Upper lobe of right lung (tissue), 1 donor: Measurements from ENCODE around the gene HRAS. TPM values are rescaled to one million over a fixed set of nuclear protein-coding genes. Genes with fewer than 3 reads are reported as not detected.

Experiments
- ATAC-seq: fragments of 200-7000 bp; cut with Tn5 transposase; one replicate; pipeline ENCODE4 v1.9.1; 2020; ENCODE audit warnings: mild to moderate bottlenecking, moderate library complexity
- DNase-seq: peaks from one replicate; pipeline ENCODE4 v3.0.0-alpha.2; 2020
- H3K27ac ChIP-seq: fragments of 200-600 bp; one replicate; pipeline ENCODE4 v1.8.0; 2022
- H3K27me3 ChIP-seq: fragments of 200-600 bp; one replicate; pipeline ENCODE4 v1.8.0; 2022; ENCODE audit warnings: mild to moderate bottlenecking
- H3K36me3 ChIP-seq: fragments of 200-600 bp; one replicate; pipeline ENCODE4 v1.8.0; 2022
- H3K4me1 ChIP-seq: fragments of 200-600 bp; one replicate; pipeline ENCODE4 v1.8.0; 2022
- H3K4me3 ChIP-seq: fragments of 200-600 bp; one replicate; pipeline ENCODE4 v1.8.0; 2022; ENCODE audit warnings: mild to moderate bottlenecking
- H3K9me3 ChIP-seq: fragments of 200-600 bp; one replicate; pipeline ENCODE4 v1.8.0; 2022
- intact Hi-C: fragments of 100-400 bp; cut with DNase I; formaldehyde crosslinking; loops from one replicate; pipeline ENCODE4 v1.11.0; 2022
- total RNA-seq: library from RNA; stranded (reverse); fragmentation: NEBNext Ultra II Directional; extraction: Animal tissue kit (Norgen Biotek cat#: 25700); gene quantifications from one replicate; pipeline ENCODE4 v1.2.1, GENCODE V29; 2021
- TF ChIP-seq, protein P1 (sequence below): fragments of 200-600 bp; IDR thresholded peaks from one replicate; pipeline ENCODE4 v1.8.0; 2022; ENCODE audit warnings: antibody characterized with exemption
- donor health status: DM: no; HTN: yes; CAD: no; lungs with severe emphysema.

Gene HRAS
- total RNA-seq, 1 donor from 2014 or later, result 55.5 TPM

DNA sequence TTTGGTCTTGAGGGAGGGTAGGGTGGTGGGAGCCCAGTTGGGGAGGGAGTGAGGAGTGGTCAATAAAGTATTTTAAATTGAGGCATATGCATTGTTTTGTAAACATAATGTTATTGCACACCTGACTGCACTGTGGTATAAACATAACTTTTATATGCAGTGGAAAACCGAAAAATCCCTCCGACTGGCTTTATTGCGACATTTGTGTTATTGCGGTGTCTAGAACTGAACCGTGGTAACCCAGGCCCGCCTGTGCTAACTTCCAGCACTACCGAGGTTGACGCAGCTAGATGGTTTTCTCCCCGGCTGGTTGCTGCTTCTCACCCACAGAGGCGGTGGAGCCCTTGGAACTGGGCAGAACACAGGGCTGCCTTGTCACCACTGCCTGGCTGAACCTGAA is 20.8 kb downstream of the HRAS start:
- ATAC-seq (no peak), DNase-seq (no peak)
- Histone ChIP-seq H3K36me3 (peaks cover 9% of the 10 kb centered on the region), H3K4me3 (no peak overlapping the region), H3K27me3 (no peaks in the 10 kb centered on the region), H3K4me1 (no peaks in the 10 kb centered on the region), H3K9me3 (no peaks in the 10 kb centered on the region), H3K27ac (no peak overlapping the region)
- intact Hi-C loops, result no loop called here
- TF ChIP-seq, protein P1, sequence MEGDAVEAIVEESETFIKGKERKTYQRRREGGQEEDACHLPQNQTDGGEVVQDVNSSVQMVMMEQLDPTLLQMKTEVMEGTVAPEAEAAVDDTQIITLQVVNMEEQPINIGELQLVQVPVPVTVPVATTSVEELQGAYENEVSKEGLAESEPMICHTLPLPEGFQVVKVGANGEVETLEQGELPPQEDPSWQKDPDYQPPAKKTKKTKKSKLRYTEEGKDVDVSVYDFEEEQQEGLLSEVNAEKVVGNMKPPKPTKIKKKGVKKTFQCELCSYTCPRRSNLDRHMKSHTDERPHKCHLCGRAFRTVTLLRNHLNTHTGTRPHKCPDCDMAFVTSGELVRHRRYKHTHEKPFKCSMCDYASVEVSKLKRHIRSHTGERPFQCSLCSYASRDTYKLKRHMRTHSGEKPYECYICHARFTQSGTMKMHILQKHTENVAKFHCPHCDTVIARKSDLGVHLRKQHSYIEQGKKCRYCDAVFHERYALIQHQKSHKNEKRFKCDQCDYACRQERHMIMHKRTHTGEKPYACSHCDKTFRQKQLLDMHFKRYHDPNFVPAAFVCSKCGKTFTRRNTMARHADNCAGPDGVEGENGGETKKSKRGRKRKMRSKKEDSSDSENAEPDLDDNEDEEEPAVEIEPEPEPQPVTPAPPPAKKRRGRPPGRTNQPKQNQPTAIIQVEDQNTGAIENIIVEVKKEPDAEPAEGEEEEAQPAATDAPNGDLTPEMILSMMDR, result no peak

DNA sequence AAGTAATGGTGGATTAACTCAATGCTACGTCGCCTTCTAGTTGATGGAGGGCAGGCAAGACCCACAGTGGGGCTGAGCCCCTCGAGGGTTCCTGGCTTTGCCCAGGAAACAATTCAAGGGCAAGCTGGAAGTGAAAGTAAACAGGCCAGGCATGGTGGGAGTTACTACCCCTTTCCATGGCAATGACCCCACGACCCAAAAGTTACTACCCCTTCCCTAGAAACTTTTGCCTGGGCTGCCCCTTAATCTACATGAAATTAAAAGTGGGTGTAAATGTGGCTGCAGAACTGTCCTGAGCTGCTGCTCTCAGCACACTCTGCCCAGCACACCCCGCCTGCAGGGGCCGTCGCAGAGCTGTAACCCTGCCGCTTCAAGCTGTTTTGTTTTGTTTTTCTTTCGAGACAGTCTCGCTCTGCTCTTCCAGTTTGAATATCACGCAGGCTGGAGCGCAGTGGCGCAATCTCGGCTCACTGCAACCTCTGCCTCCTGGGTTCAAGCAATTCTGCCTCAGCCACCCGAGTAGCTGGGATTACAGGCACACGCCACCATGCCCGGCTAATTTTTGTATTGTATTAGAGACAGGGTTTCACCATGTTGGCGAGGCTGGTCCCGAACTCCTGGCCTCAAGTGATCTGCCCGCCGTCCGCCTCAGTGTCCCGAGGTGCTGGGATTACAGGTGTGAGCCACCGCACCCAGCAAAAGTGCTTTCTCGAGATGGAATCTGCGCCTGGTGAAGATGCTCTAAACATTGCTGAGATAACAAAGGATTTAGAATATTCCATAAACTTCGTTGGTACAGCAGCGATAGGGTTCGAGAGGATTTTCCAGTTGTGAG is 22.4 kb downstream of the HRAS start:
- TF ChIP-seq, protein P1, result no peak
- intact Hi-C loops, result no loop called here
- ATAC-seq, result peak; percentile 66
- no peak overlapping the region for H3K27ac ChIP-seq
- peaks cover 3% of the 10 kb centered on the region for H3K4me1 ChIP-seq
- peaks cover 18% of the 10 kb centered on the region for H3K36me3 ChIP-seq
- no peak for DNase-seq
- no peak overlapping the region for H3K4me3 ChIP-seq
- no peaks in the 10 kb centered on the region for H3K27me3 ChIP-seq
- no peaks in the 10 kb centered on the region for H3K9me3 ChIP-seq

DNA sequence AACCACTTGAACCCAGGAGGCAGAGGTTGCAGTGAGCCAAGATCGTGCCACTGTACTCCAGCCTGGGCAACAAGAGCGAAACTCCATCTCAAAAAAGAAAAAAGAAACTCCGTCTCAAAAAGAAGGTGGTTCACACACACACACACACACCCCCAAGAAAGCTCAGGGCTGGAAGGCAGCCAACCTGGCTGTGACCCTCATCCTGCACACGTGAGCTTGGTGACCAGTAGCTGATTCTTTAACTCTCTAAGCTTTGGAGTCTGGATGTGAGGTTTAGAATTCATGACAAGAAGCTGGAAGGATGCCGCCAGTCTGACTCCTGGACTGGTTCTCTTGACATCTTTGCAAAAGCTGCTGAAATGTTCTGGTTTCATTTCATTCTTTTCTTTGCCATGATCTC is 26.4 kb downstream of the HRAS start:
- DNase-seq, result no peak

DNA sequence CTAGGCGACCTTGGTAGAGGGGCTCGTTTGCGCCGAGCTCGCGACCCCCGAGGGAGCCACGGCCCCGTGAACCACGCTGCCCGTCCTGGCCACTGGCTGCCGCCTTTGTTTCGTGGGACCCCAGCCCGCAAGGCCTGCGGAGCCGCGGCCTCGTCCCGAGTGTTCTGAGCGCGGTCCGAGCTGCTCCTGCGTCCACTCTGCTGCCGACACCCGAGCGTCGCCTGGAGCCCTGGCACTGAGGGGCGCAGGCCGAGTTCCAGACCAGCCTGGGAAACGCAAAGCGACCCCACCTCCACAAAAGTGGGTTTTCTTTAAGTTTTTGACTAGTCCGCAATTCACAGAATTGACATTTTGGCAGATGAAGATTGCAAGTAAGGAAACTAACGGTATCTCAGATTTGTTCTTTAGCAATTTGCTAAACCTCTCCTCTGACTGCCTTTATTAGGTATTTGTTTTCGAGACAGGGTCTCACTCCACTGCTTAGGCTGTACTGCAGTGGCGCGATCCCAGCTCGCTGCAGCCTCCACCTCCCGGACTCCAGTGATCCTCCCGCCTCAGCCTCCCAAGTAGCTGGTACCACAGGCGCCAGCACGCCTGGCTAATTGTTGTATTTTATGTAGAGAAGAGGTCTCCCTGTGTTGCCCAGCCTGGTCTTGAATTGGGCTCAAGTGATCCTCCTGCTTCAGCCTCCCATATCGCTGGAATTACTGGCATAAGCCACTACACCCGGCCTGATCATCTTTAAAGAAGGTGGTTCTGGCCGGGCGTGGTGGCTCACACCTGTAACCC is 27.5 kb downstream of the HRAS start:
- DNase-seq (no peak), ATAC-seq (no peak)
- peak overlapping the region; percentile 88 for H3K4me3 ChIP-seq
- peak overlapping the region; percentile 70 for H3K27ac ChIP-seq
- no peaks in the 10 kb centered on the region for H3K9me3 ChIP-seq
- H3K36me3 ChIP-seq, result peaks cover 18% of the 10 kb centered on the region
- intact Hi-C loops, result no loop called here
- no peaks in the 10 kb centered on the region for H3K27me3 ChIP-seq
- H3K4me1 ChIP-seq, result peaks cover 36% of the 10 kb centered on the region
- TF ChIP-seq, protein P1, result no peak

More for the DNA sequence above, 26.4 kb downstream of the HRAS start:
- no peak for ATAC-seq
- H3K9me3 ChIP-seq, result no peaks in the 10 kb centered on the region
- H3K27ac ChIP-seq, result no peak overlapping the region
- H3K4me3 ChIP-seq, result no peak overlapping the region
- peaks cover 18% of the 10 kb centered on the region for H3K36me3 ChIP-seq
- no peaks in the 10 kb centered on the region for H3K27me3 ChIP-seq
- TF ChIP-seq, protein P1, result no peak
- intact Hi-C loops, result no loop called here
- H3K4me1 ChIP-seq, result peaks cover 25% of the 10 kb centered on the region

DNA sequence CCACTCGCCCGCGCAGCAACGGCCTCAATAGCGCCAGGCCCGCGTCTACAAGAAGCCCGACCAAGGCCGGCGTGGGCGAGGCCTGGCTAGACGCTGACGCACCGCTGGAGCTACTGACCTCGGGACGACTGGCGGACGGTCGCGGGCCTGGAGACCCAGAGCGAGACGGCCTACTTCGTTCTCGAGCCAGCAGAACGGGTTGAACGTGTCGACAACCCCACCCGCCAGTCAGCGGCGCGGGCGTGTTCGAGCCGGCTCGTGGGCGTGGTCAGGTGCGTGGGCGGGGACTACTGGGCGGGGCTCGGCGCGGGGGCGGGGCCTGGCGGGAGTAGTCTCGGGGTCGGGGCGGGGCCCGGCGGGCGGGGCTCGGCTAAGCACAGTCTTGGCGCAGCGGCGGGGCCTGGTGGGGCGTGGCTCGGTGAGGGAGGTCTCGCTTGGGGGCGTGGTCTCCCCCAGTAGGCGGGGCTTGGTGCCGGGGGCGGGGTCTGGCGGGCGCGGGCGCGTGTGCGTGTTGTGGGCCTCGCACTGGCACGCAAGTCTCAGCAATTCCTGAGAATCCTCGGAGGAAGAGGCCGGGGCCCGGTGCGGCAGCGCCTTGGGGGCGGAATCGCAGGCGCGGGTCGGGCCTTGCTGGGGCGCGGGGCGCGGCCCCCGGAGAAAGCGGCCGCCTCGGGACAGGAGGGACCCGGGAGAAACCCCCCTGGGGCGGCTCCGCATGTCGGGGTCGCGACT is 28.2 kb downstream of the HRAS start, which contains the start of gene RNH1:
Gene RNH1 (minus strand): TSS at position 248 of the 732 bp plus-strand sequence. CDS start 5,080 bp downstream, outside the sequence.
- Histone ChIP-seq H3K4me1 (peaks cover 43% of the 10 kb centered on the region), H3K9me3 (no peaks in the 10 kb centered on the region), H3K27ac (peak within 1 kb of the TSS; percentile 100), H3K36me3 (peaks cover 18% of the 10 kb centered on the region), H3K27me3 (no peaks in the 10 kb centered on the region), H3K4me3 (peak within 1 kb of the TSS; percentile 88)
- ATAC-seq (peak; percentile 91), DNase-seq (peak; percentile 100)
- TF ChIP-seq, protein P1, result no peak
- intact Hi-C loops, result no loop called here
